VCaP (cell line): Measurements from ENCODE around the gene KCNQ2.

Source experiments
- H3K27ac ChIP-seq: fragments of 450-650 bp; 2 replicates; pipeline ENCODE4 v1.5.1; 2017
- TF ChIP-seq, protein P1 (sequence below): fragments of 450-650 bp; conservative IDR thresholded peaks from 2 replicates; pipeline ENCODE4 v1.5.1; 2017; ENCODE audit warnings: mild to moderate bottlenecking, moderate library complexity

Gene KCNQ2

DNA sequence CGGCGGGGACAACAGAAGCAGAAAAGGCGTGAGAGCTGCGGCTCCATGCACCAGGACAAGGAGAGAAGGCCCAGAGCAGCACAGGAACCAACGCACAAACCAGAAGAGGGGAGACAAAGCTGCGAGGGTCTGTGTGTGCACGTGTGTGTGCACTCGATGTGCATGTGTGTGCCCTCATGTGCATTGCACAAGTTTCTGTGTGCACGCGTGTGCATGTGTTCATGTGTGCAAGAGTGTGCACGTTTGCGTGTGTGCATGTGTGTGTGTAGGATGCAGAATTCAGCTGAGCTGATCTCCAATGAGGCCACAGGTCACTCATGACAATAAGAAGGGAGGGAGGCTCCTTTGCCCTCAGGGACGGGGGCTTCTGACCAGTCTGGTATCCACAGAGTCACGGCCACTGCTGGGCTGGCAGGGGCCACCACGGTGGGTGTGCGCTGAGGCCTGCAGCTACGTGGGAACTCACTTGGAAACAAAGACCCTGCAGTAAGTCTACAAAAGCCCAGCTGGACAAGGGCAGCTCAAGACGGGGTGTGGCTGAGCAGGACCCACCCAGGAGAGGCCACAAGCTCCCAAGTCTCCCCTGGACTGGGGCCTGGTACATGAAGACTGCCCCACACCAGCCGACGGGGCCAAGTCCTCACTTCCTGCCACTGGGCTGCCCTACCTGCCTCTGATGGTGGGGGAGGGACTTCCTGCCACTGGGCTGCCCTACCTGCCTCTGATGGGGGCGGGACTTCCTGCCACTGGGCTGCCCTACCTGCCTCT, 63.2 kb downstream of the KCNQ2 start:
- H3K27ac ChIP-seq = peak overlapping the region; percentile 33
- TF ChIP-seq, protein P1, sequence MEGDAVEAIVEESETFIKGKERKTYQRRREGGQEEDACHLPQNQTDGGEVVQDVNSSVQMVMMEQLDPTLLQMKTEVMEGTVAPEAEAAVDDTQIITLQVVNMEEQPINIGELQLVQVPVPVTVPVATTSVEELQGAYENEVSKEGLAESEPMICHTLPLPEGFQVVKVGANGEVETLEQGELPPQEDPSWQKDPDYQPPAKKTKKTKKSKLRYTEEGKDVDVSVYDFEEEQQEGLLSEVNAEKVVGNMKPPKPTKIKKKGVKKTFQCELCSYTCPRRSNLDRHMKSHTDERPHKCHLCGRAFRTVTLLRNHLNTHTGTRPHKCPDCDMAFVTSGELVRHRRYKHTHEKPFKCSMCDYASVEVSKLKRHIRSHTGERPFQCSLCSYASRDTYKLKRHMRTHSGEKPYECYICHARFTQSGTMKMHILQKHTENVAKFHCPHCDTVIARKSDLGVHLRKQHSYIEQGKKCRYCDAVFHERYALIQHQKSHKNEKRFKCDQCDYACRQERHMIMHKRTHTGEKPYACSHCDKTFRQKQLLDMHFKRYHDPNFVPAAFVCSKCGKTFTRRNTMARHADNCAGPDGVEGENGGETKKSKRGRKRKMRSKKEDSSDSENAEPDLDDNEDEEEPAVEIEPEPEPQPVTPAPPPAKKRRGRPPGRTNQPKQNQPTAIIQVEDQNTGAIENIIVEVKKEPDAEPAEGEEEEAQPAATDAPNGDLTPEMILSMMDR = no peak

DNA sequence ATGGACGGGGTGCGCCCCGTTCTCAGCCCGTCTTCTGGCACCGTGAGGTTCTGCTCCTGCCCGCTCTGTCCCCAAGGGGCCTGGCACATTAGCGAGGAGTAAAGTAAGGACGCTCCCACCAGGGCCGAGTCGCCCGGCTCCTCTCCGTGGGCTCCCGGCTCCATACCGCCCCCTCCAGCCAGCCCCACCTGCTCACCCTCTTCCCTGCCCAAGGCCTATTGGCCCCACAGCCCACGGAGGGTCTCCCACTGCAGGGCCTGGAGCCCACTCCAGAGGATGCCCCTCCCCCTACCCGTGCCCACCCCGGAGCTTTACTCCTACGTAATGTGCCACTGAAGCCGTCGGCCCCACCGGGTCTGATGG, 63.8 kb downstream of the KCNQ2 start:
- H3K27ac ChIP-seq = no peak overlapping the region
- TF ChIP-seq, protein P1 = no peak

DNA sequence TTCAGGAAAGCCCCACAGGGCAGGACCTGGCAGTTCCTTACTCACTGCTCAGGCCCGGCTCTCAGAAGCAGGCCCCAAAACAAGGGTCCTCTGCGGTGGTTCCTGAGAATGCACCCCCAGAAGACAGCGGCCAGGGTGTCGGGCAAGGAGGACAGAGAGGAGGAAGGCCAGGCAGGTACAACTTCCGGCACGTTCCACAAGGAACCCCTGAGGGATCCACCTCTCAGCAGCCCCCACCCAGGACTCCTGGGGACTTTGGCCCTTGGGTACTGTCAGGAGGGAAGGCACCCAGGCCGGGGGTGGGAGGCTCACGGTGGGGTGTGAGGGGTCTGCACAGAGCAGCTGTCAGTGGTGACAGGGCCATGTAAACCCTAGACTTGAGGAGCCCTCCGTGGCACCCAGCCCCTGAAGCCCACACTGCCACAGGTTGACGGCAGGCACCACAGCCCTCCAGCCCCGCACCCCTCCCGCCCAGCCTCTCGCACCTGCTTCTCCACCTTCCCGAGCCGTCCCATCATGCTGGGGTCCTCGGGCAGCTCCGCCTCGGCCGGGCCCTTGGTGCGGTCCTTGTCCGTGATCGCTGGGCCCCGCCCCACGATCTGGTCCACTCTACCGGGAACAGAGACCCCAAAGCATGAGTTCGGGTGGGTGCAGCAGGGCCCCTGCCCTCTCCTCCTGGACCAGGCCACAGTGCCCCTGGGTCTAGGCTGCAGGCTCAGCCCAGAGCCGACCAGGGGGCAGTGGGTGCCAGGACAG, 64.3 kb downstream of the KCNQ2 start:
- H3K27ac ChIP-seq = no peak overlapping the region
- TF ChIP-seq, protein P1 = no peak

DNA sequence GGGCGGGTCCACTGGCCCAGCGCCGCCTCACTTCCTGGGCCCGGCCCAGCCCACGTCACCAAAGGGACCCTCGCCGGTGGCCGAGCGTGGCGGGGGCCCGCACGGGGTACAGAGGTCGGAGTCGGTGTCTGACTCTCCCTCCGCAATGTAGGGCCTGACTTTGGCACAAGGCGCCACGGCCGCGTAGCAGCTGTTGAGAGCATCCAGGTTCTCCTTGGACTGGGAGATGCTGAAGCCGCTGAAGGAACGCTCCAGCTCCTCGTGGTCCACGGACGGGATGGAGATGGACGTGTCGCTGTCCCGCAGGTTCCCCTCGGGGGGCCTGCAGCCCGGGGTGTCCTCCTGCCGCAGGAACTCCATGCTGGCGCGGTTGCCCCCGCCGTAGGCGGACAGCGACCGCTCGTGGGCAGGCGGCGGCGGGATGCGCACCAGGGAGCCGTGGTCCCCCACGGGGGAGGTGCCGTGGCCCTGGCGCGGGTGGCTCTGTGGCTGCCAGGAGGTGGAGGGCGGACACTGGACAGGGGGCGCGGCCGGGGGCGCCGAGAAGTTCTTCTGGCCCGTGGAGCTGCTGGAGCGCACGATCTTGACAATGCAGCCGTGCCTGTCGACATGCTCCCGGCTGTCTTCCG, 65.7 kb downstream of the KCNQ2 start:
- no peak overlapping the region for H3K27ac ChIP-seq
- TF ChIP-seq, protein P1 = no peak

DNA sequence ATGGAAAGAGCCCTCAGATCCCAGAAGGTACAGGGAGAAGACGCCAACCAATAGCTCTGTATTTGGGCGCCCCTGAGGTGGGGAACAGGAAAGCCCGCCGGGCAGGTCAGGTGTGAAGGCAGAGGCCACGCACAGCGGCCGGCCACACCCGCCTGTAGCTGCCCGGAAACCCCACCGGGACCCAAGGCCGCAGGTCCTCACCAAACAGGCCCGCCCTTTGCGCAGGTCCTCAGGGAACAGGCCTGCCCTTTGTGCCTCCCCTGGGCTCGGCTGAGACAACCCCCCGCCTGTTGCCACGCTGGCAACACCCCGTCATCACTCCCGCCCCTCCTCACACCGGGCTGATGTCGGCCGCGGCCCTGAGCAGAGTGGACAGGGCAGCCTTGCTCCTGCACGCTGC, 66.4 kb downstream of the KCNQ2 start:
- no peak overlapping the region for H3K27ac ChIP-seq
- TF ChIP-seq, protein P1 = no peak

DNA sequence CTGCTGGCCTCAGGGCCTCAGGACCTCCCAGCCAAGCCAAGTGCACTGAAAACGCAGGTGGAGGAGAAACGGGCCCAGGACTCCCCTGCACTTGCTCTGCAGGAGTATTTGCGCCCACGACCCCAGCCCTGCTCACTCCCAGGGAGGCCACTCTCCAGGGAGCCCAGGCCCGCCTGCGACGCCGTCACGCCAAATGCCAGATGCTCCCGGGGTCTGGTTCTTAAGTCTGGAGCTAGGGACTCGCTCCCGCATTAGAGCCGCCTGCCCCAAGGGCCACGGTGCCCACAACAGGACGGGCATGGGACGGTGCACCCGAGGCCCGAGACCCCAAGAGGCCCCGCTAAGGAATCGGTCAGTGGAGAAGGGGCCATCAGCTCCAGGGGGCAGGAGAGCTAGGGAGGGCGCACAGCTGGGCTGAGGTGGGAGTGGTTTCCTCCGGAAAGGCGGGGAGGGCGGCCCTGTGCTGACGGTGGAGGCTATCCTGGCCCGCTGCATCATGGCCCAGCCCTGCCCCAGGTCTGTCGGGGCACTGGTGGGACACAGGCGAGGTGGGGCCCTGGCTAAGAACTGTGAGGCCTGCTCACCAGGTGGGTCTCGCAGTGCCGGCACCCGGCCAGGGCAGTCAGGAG, 67.2 kb downstream of the KCNQ2 start:
- TF ChIP-seq, protein P1 = no peak
- H3K27ac ChIP-seq = no peak overlapping the region
